Sigmoid colon (tissue), 7 donors: ENCODE results near the gene ARMC2. TPM values are rescaled to one million over a fixed set of nuclear protein-coding genes. Genes with fewer than 3 reads are reported as not detected.
A peak's percentile ranks its signal among the peaks of the same experiment; 100 is the strongest.

Experiments used
- DNase-seq: peaks from one replicate; pipeline ENCODE4 v3.0.0-alpha.2; 2019
- H3K27ac ChIP-seq, 4 donors: fragments of 200-600 bp; sonication (generic); one replicate each; pipeline ENCODE4 v1.5.1; 2016 to 2019; ENCODE audit warnings: mild to moderate bottlenecking in 1 of 4
- H3K27me3 ChIP-seq, 3 donors: fragments of 200-600 bp; sonication (generic); one replicate each; pipeline ENCODE4 v1.5.1; 2019; ENCODE audit warnings: mild to moderate bottlenecking in 1 of 3
- H3K36me3 ChIP-seq, 4 donors: fragments of 200-600 bp; sonication (generic); one replicate each; pipeline ENCODE4 v1.5.1; 2016 to 2019
- H3K4me1 ChIP-seq, 4 donors: fragments of 200-600 bp; sonication (generic); one replicate each; pipeline ENCODE4 v1.5.1; 2017 to 2019
- H3K4me3 ChIP-seq, 4 donors: fragments of 200-600 bp; sonication (generic); one replicate each; pipeline ENCODE4 v1.5.1; 2017 to 2019; ENCODE audit warnings: mild to moderate bottlenecking in 2 of 4, moderate library complexity in 1 of 4
- H3K9me3 ChIP-seq, 4 donors: fragments of 200-600 bp in 3 of 4; sonication (generic) in 3 of 4; one replicate each; pipeline versions ENCODE4 v1.5.1 to v1.6.1; 2013 to 2019
- CTCF ChIP-seq, 4 experiments: fragments of 450-650 bp in 3 of 4; fragments of 200-600 bp in 1 of 4; IDR thresholded peaks; one replicate each; pipeline ENCODE4 v1.5.1; 2016 to 2019; ENCODE audit warnings: antibody characterized with exemption in 4 of 4, mild to moderate bottlenecking in 3 of 4, moderate library complexity in 2 of 4
- EP300 ChIP-seq, 4 donors: sonication (generic); formaldehyde crosslinking; IDR thresholded peaks; one replicate each; pipeline ENCODE4 v1.6.1; 2017; ENCODE audit warnings: antibody characterized with exemption in 4 of 4
- POLR2A ChIP-seq, 2 donors: fragments of 450-650 bp; IDR thresholded peaks; one replicate each; pipeline ENCODE4 v1.6.1; 2016; ENCODE audit warnings: antibody characterized with exemption in 2 of 2, mild to moderate bottlenecking in 2 of 2, moderate library complexity in 2 of 2
- POLR2AphosphoS5 ChIP-seq, 4 donors: sonication (generic); formaldehyde crosslinking; IDR thresholded peaks; one replicate each; pipeline ENCODE4 v1.6.1; 2017; ENCODE audit warnings: antibody characterized with exemption in 4 of 4
- WGBS, 2 donors: extraction: QIAGEN DNeasy Blood & Tissue Kit; methylation state at CpG; one replicate each; pipeline ENCODE4 v1.1.7; 2013; 5-methylcytosine and 5-hydroxymethylcytosine counted together
- intact Hi-C: fragments of 100-400 bp; cut with DNase I; formaldehyde crosslinking; loops from one replicate; pipeline ENCODE4 v1.15.1; 2023
- polyA plus RNA-seq, 3 donors: library from polyadenylated mRNA; stranded (reverse); fragments of 200-250 nt; gene quantifications; one replicate each; pipeline ENCODE4 v1.2.3, GENCODE V29; 2013
- total RNA-seq, 4 donors: library from RNA; depleted of rRNA; stranded (reverse); fragments of >200 nt; gene quantifications; one replicate each; pipeline ENCODE4 v1.1.0, GENCODE V29; 2016
- donor health status: healthy with polysubstance abuse.
- donor health status: Bipolar disorder and iron deficiency.
- donor health status: healthy.

Gene ARMC2
- total and polyA plus RNA-seq, 7 donors: under 0.01 to 8.6 (median 2.5) TPM

- Histone ChIP-seq H3K9me3 (no peaks in the 10 kb centered on the region), H3K4me1 (peaks cover 0 to 4% (median 0%) of the 10 kb centered on the region in 4 donors), H3K27ac (no peak overlapping the region), H3K4me3 (no peak overlapping the region), H3K27me3 (no peaks in the 10 kb centered on the region), H3K36me3 (no peaks in the 10 kb centered on the region)
- intact Hi-C loops: loop anchor here (5.0 kb wide), 2 partner anchors 233 to 282 kb away; no protein-coding TSS in a partner anchor
- no peak for DNase-seq
- 83 to 88% methylated on average over 9 of the region's 9 CpGs for WGBS, 2 donors
- TF ChIP-seq POLR2AphosphoS5 (IDR thresholded peaks at IDR 0.05) (no peak), CTCF (IDR thresholded peaks at IDR 0.05) (no peak), POLR2A (IDR thresholded peaks at IDR 0.05) (no peak)
These were observed 9.1 kb upstream of the ARMC2 start for GRCh38 chr6:108839083-108839642.

GRCh38 chr6:108840919-108841318 is 7.3 kb upstream of the ARMC2 start:
- Histone ChIP-seq H3K27ac (peak overlapping the region in 3 of 4 donors; percentile 17 to 62 (median 52)), H3K27me3 (no peaks in the 10 kb centered on the region), H3K9me3 (no peaks in the 10 kb centered on the region), H3K4me3 (no peak overlapping the region), H3K4me1 (no peaks in the 10 kb centered on the region), H3K36me3 (no peaks in the 10 kb centered on the region)
- 86 to 91% methylated on average over 4 of the region's 4 CpGs for WGBS, 2 donors
- no peak for DNase-seq
- intact Hi-C loops: no loop called here
- no peak for TF ChIP-seq POLR2AphosphoS5 (IDR thresholded peaks at IDR 0.05)
- TF ChIP-seq CTCF (IDR thresholded peaks at IDR 0.05): no peak
- no peak for TF ChIP-seq POLR2A (IDR thresholded peaks at IDR 0.05)
- no peak for TF ChIP-seq EP300 (IDR thresholded peaks at IDR 0.05)

- no peak for TF ChIP-seq POLR2A (IDR thresholded peaks at IDR 0.05)
- peak in 2 of 4 donors; percentile 35 to 51 for TF ChIP-seq POLR2AphosphoS5 (IDR thresholded peaks at IDR 0.05)
- no peak for TF ChIP-seq CTCF (IDR thresholded peaks at IDR 0.05)
- TF ChIP-seq EP300 (IDR thresholded peaks at IDR 0.05): peak in 3 of 4 donors; percentile 37 to 77 (median 51)
- Histone ChIP-seq H3K27ac (peak overlapping the region in 2 of 4 donors; percentile 52 to 62), H3K9me3 (no peaks in the 10 kb centered on the region), H3K36me3 (no peaks in the 10 kb centered on the region), H3K4me3 (no peak overlapping the region), H3K27me3 (no peaks in the 10 kb centered on the region), H3K4me1 (no peaks in the 10 kb centered on the region)
- WGBS, 2 donors: 74 to 87% methylated on average over 5 of the region's 5 CpGs
- intact Hi-C loops: no loop called here
- no peak for DNase-seq
These were observed 6.8 kb upstream of the ARMC2 start for GRCh38 chr6:108841377-108841855.

- intact Hi-C loops: no loop called here
- Histone ChIP-seq H3K4me3 (no peak overlapping the region), H3K4me1 (peaks cover 0 to 9% (median 6%) of the 10 kb centered on the region in 4 donors), H3K27ac (no peak overlapping the region), H3K27me3 (no peaks in the 10 kb centered on the region), H3K9me3 (no peaks in the 10 kb centered on the region), H3K36me3 (no peaks in the 10 kb centered on the region)
- no peak for DNase-seq
- WGBS, 2 donors: 90% methylated on average over 3 of the region's 3 CpGs
- TF ChIP-seq POLR2A (IDR thresholded peaks at IDR 0.05) (no peak), POLR2AphosphoS5 (IDR thresholded peaks at IDR 0.05) (no peak)
These were observed 4.1 kb upstream of the ARMC2 start for GRCh38 chr6:108844135-108844534.

GRCh38 chr6:108845145-108845544 is 3.1 kb upstream of the ARMC2 start:
- intact Hi-C loops: loop anchor here (5.0 kb wide), 1 partner anchor 47 kb away; no protein-coding TSS in a partner anchor
- TF ChIP-seq EP300 (IDR thresholded peaks at IDR 0.05): no peak
- no peak for TF ChIP-seq CTCF (IDR thresholded peaks at IDR 0.05)
- no peak for TF ChIP-seq POLR2A (IDR thresholded peaks at IDR 0.05)
- TF ChIP-seq POLR2AphosphoS5 (IDR thresholded peaks at IDR 0.05): no peak
- no peak for DNase-seq
- no peaks in the 10 kb centered on the region for H3K9me3 ChIP-seq
- H3K27me3 ChIP-seq: no peaks in the 10 kb centered on the region
- no peak overlapping the region for H3K27ac ChIP-seq
- H3K4me3 ChIP-seq: no peak overlapping the region
- H3K36me3 ChIP-seq: no peaks in the 10 kb centered on the region
- peaks cover 0 to 11% (median 8%) of the 10 kb centered on the region in 4 donors for H3K4me1 ChIP-seq
